ENCODE results near the gene C2orf42. TPM values are rescaled to one million over a fixed set of nuclear protein-coding genes. Genes with fewer than 3 reads are reported as not detected.
A peak's percentile ranks its signal among the peaks of the same experiment; 100 is the strongest.
"Not testable (repeated sequence)": the region's sequence is repeated elsewhere in the genome, so short reads cannot be mapped to it uniquely, and the experiment has no call there.

The C2orf42 gene
- polyA plus RNA-seq, 2 donors, result 2.8 to 2.9 TPM

DNA sequence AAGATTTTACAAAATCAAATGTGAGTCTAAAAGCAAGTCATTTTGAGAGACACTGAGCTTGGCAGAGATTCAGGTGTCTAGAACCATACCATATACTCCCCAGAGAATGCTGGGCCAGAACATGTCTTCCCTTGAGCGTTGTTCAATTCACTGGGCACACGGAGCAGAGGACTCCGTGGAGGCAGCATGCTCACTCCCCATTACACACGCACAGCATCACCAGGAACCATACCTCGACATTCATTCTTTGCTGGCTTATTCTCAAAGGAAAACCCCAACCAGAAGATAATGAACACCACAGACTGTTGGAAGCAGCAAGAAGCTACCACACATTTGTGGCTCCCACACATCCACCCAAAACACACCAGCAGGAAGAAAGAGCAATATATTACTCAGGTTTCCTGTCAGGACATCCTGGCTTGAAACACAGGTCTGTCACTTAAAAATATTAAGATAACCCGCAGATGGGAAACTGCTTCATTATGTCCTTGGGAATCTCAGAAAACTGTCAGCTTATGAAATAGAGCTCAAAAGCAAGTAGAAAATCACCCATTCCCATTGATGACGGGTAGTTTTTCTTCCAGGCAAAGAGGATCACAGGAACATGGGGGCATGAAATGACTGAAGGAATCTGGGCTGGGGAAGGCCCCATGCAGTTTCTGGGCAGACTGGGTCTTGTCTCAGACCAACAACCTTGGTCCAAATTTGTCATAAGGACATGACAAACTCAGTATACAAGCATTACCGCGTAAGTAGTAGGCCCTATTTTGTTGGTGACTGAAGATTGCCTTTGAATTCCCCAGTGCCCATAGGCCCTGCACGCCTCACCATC, 57.1 kb downstream of the C2orf42 start:
- no peaks in the 10 kb centered on the region for H3K9me3 ChIP-seq (ENCODE audit: control insufficient read depth in 2 of 2, insufficient read depth in 1 of 2, low read depth in 1 of 2, low read length in 1 of 2)
- peak overlapping the region; percentile 95 for H3K27ac ChIP-seq (ENCODE audit: low read depth in 2 of 2, low read length in 1 of 2)
- WGBS, 2 donors, result 56 to 63% methylated on average over 10 of the region's 10 CpGs
- H3K4me3 ChIP-seq (ENCODE audit: low read depth in 1 of 2, low read length in 2 of 2), result no peak overlapping the region
- no peaks in the 10 kb centered on the region for H3K36me3 ChIP-seq (ENCODE audit: control insufficient read depth in 2 of 2, insufficient read depth in 2 of 2, low read length in 1 of 2)
- H3K4me1 ChIP-seq (ENCODE audit: control insufficient read depth in 2 of 2, insufficient read depth in 2 of 2, low read length in 1 of 2), result peaks cover 0 to 5% of the 10 kb centered on the region in 2 donors
- H3K27me3 ChIP-seq (ENCODE audit: control insufficient read depth in 1 of 2, insufficient read depth in 2 of 2, low read length in 2 of 2), result no peaks in the 10 kb centered on the region

GRCh38 chr2:70133127-70133452, 57.7 kb downstream of the C2orf42 start:
- peak overlapping the region in 1 of 2 donors; percentile 5 for H3K4me3 ChIP-seq (ENCODE audit: low read depth in 1 of 2, low read length in 2 of 2)
- H3K4me1 ChIP-seq (ENCODE audit: control insufficient read depth in 2 of 2, insufficient read depth in 2 of 2, low read length in 1 of 2), result peaks cover 0 to 5% of the 10 kb centered on the region in 2 donors
- WGBS, 2 donors, result 66 to 77% methylated on average over 1 of the region's 1 CpG
- no peaks in the 10 kb centered on the region for H3K9me3 ChIP-seq (ENCODE audit: control insufficient read depth in 2 of 2, insufficient read depth in 1 of 2, low read depth in 1 of 2, low read length in 1 of 2)
- no peaks in the 10 kb centered on the region for H3K27me3 ChIP-seq (ENCODE audit: control insufficient read depth in 1 of 2, insufficient read depth in 2 of 2, low read length in 2 of 2)
- no peaks in the 10 kb centered on the region for H3K36me3 ChIP-seq (ENCODE audit: control insufficient read depth in 2 of 2, insufficient read depth in 2 of 2, low read length in 1 of 2)
- H3K27ac ChIP-seq (ENCODE audit: low read depth in 2 of 2, low read length in 1 of 2), result peak overlapping the region; percentile 95 to 97

DNA sequence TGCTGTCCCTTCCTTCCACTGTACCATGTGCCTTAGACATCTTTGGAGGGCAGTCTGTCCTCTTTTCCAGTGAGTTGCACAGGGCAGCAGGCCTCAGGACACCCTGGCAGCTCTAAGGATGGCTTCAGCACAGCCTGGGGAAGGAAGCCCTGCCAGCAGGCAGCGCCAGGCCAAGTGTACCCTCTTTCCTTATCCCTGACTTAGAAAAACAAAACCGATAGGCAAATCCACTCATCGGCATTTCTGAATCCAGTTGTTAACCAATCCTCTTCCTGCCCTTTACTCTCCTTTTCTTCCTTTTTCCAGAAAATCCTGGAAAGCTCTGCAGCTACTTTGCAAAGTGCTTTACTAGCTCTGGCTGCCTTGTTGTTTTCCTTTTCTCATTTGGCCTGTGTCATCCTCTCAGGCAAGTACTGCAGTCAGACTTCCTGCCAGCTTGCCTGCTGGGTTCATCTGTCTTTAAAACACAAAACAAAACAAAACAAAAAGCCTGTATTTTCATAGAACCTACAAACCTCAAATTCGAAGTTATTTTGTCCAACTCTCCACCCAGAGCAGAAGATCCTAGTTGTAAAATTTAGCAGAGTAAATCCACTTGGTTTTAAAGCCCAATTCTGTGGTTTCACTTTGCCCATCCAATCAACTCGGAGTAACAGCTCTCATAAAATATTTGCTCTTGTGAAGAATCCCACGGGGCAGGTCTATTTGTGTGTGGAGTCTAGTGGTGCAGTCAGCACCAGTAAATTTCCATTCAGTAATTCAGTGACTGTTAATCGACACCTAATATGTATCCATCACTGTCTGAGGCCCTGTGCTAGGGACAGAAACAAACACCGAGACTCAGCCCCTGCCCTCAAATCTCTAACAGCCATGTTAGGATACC, 58.3 kb downstream of the C2orf42 start:
- WGBS, 2 donors, result 3 to 5% methylated on average over 8 of the region's 8 CpGs
- Histone ChIP-seq H3K27me3 (ENCODE audit: control insufficient read depth in 1 of 2, insufficient read depth in 2 of 2, low read length in 2 of 2) (no peaks in the 10 kb centered on the region), H3K27ac (ENCODE audit: low read depth in 2 of 2, low read length in 1 of 2) (peak overlapping the region; percentile 95 to 97), H3K4me3 (ENCODE audit: low read depth in 1 of 2, low read length in 2 of 2) (peak overlapping the region; percentile 5 to 7), H3K36me3 (ENCODE audit: control insufficient read depth in 2 of 2, insufficient read depth in 2 of 2, low read length in 1 of 2) (no peaks in the 10 kb centered on the region), H3K4me1 (ENCODE audit: control insufficient read depth in 2 of 2, insufficient read depth in 2 of 2, low read length in 1 of 2) (peaks cover 0 to 5% of the 10 kb centered on the region in 2 donors), H3K9me3 (ENCODE audit: control insufficient read depth in 2 of 2, insufficient read depth in 1 of 2, low read depth in 1 of 2, low read length in 1 of 2) (no peaks in the 10 kb centered on the region)

GRCh38 chr2:70131344-70132143, 59.3 kb downstream of the C2orf42 start:
- peak overlapping the region; percentile 7 to 95 for H3K27ac ChIP-seq (ENCODE audit: low read depth in 2 of 2, low read length in 1 of 2)
- not testable (repeated sequence) for H3K4me3 ChIP-seq (ENCODE audit: low read depth in 1 of 2, low read length in 2 of 2); H3K4me1 ChIP-seq (ENCODE audit: control insufficient read depth in 2 of 2, insufficient read depth in 2 of 2, low read length in 1 of 2); H3K36me3 ChIP-seq (ENCODE audit: control insufficient read depth in 2 of 2, insufficient read depth in 2 of 2, low read length in 1 of 2); H3K27me3 ChIP-seq (ENCODE audit: control insufficient read depth in 1 of 2, insufficient read depth in 2 of 2, low read length in 2 of 2); H3K9me3 ChIP-seq (ENCODE audit: control insufficient read depth in 2 of 2, insufficient read depth in 1 of 2, low read depth in 1 of 2, low read length in 1 of 2)
- WGBS, 2 donors, result 67 to 73% methylated on average over 17 of the region's 17 CpGs

GRCh38 chr2:70128005-70128404, 62.8 kb downstream of the C2orf42 start:
- 36 to 63% methylated on average over 1 of the region's 1 CpG for WGBS, 2 donors
- Histone ChIP-seq H3K4me3 (ENCODE audit: low read depth in 1 of 2, low read length in 2 of 2) (no peak overlapping the region), H3K27me3 (ENCODE audit: control insufficient read depth in 1 of 2, insufficient read depth in 2 of 2, low read length in 2 of 2) (no peaks in the 10 kb centered on the region), H3K4me1 (ENCODE audit: control insufficient read depth in 2 of 2, insufficient read depth in 2 of 2, low read length in 1 of 2) (no peaks in the 10 kb centered on the region), H3K36me3 (ENCODE audit: control insufficient read depth in 2 of 2, insufficient read depth in 2 of 2, low read length in 1 of 2) (no peaks in the 10 kb centered on the region), H3K9me3 (ENCODE audit: control insufficient read depth in 2 of 2, insufficient read depth in 1 of 2, low read depth in 1 of 2, low read length in 1 of 2) (no peaks in the 10 kb centered on the region), H3K27ac (ENCODE audit: low read depth in 2 of 2, low read length in 1 of 2) (no peak overlapping the region)

DNA sequence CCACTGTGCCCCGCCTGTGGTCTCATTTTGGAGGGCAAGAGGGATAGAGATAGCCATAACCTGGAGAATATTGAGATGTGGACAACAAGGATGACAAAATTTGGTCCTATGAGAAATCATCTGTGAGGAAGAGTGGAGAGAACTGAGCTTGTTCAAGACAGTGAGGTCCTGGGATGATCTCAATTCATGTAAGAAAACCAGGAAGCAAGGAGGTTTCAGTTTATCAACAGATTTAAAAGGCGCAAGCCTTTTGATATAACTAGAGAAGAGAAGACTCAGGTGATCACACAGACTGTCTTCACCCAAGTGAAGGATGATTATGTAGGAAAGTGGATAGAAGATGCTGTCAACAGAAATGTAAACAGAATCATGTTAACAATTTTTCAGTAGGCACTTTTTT, 64.4 kb downstream of the C2orf42 start:
- Histone ChIP-seq H3K36me3 (ENCODE audit: control insufficient read depth in 2 of 2, insufficient read depth in 2 of 2, low read length in 1 of 2) (no peaks in the 10 kb centered on the region), H3K4me1 (ENCODE audit: control insufficient read depth in 2 of 2, insufficient read depth in 2 of 2, low read length in 1 of 2) (no peaks in the 10 kb centered on the region), H3K27me3 (ENCODE audit: control insufficient read depth in 1 of 2, insufficient read depth in 2 of 2, low read length in 2 of 2) (no peaks in the 10 kb centered on the region), H3K9me3 (ENCODE audit: control insufficient read depth in 2 of 2, insufficient read depth in 1 of 2, low read depth in 1 of 2, low read length in 1 of 2) (no peaks in the 10 kb centered on the region), H3K27ac (ENCODE audit: low read depth in 2 of 2, low read length in 1 of 2) (no peak overlapping the region), H3K4me3 (ENCODE audit: low read depth in 1 of 2, low read length in 2 of 2) (no peak overlapping the region)
- WGBS, 2 donors, result 94% methylated on average over 2 of the region's 2 CpGs

DNA sequence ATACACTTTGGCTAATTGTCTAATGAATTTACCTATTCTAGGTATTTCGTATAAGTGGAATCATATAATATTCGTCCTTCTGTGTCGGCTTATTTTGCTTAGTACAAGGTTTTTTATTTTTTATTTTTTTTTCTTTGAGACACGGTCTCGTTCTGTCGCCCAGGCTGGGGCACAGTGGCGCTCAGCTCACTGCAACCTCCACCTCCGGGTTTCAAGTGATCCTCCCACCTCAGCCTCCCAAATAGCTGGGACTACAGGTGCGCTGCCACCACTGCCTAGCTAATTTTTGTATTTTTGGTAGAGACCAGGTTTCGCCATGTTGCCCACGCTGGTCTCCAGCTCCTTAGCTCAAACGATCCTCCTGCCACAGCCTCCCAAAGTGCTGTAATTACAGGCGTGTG, 65.3 kb downstream of the C2orf42 start:
- Histone ChIP-seq H3K4me3 (ENCODE audit: low read depth in 1 of 2, low read length in 2 of 2) (peak overlapping the region; percentile 64 to 67), H3K27ac (ENCODE audit: low read depth in 2 of 2, low read length in 1 of 2) (peak overlapping the region; percentile 98 to 99), H3K4me1 (ENCODE audit: control insufficient read depth in 2 of 2, insufficient read depth in 2 of 2, low read length in 1 of 2) (no peaks in the 10 kb centered on the region), H3K36me3 (ENCODE audit: control insufficient read depth in 2 of 2, insufficient read depth in 2 of 2, low read length in 1 of 2) (no peaks in the 10 kb centered on the region), H3K9me3 (ENCODE audit: control insufficient read depth in 2 of 2, insufficient read depth in 1 of 2, low read depth in 1 of 2, low read length in 1 of 2) (no peaks in the 10 kb centered on the region), H3K27me3 (ENCODE audit: control insufficient read depth in 1 of 2, insufficient read depth in 2 of 2, low read length in 2 of 2) (no peaks in the 10 kb centered on the region)
- WGBS, 2 donors, result 63 to 66% methylated on average over 13 of the region's 13 CpGs

- 0% methylated on average over 33 to 36 of the region's 36 CpGs for WGBS, 2 donors
- no peaks in the 10 kb centered on the region for H3K4me1 ChIP-seq (ENCODE audit: control insufficient read depth in 2 of 2, insufficient read depth in 2 of 2, low read length in 1 of 2)
- no peaks in the 10 kb centered on the region for H3K36me3 ChIP-seq (ENCODE audit: control insufficient read depth in 2 of 2, insufficient read depth in 2 of 2, low read length in 1 of 2)
- H3K9me3 ChIP-seq (ENCODE audit: control insufficient read depth in 2 of 2, insufficient read depth in 1 of 2, low read depth in 1 of 2, low read length in 1 of 2), result no peaks in the 10 kb centered on the region
- peak overlapping the region; percentile 64 to 67 for H3K4me3 ChIP-seq (ENCODE audit: low read depth in 1 of 2, low read length in 2 of 2)
- no peaks in the 10 kb centered on the region for H3K27me3 ChIP-seq (ENCODE audit: control insufficient read depth in 1 of 2, insufficient read depth in 2 of 2, low read length in 2 of 2)
- peak overlapping the region; percentile 98 to 99 for H3K27ac ChIP-seq (ENCODE audit: low read depth in 2 of 2, low read length in 1 of 2)
These were observed 65.8 kb downstream of the C2orf42 start for GRCh38 chr2:70124983-70125480.

DNA sequence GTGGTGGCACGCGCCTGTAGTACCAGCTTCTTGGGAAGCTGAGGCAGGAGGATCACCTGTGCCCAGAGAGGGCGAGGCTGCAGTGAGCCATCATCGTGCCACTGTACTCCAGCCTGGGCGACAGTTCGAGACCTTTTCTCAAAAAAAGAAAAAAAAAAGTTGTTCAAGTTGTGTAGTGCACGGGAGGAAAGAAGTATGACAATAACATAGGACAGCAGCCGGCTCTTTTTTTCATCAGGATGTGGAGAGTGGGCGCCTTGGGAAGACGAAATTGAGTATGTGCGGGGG, 67.0 kb downstream of the C2orf42 start:
- H3K4me1 ChIP-seq (ENCODE audit: control insufficient read depth in 2 of 2, insufficient read depth in 2 of 2, low read length in 1 of 2), result no peaks in the 10 kb centered on the region
- H3K9me3 ChIP-seq (ENCODE audit: control insufficient read depth in 2 of 2, insufficient read depth in 1 of 2, low read depth in 1 of 2, low read length in 1 of 2), result no peaks in the 10 kb centered on the region
- H3K27me3 ChIP-seq (ENCODE audit: control insufficient read depth in 1 of 2, insufficient read depth in 2 of 2, low read length in 2 of 2), result no peaks in the 10 kb centered on the region
- 26 to 27% methylated on average over 11 of the region's 11 CpGs for WGBS, 2 donors
- peak overlapping the region in 1 of 2 donors; percentile 67 for H3K4me3 ChIP-seq (ENCODE audit: low read depth in 1 of 2, low read length in 2 of 2)
- H3K27ac ChIP-seq (ENCODE audit: low read depth in 2 of 2, low read length in 1 of 2), result peak overlapping the region; percentile 98 to 99
- H3K36me3 ChIP-seq (ENCODE audit: control insufficient read depth in 2 of 2, insufficient read depth in 2 of 2, low read length in 1 of 2), result no peaks in the 10 kb centered on the region
